ENCODE measurements around the gene EXOSC1. TPM values are rescaled to one million over a fixed set of nuclear protein-coding genes. Genes with fewer than 3 reads are reported as not detected.
A peak's percentile ranks its signal among the peaks of the same experiment; 100 is the strongest.

EXOSC1 gene
- total and polyA plus RNA-seq, 2 of the 13 experiments (the other 11 are each of a cell fraction or from before 2014, with no cell fraction given), result 36.3 to 39.9 TPM

- TF ChIP-seq ZNF331 (CRISPR knock-in tag; IDR thresholded peaks at IDR 0.05) (peak; percentile 43; the same call in 1 of the 2 replicates), DMAP1 (CRISPR knock-in tag; IDR thresholded peaks at IDR 0.05) (peak; percentile 67; the same call in 1 of the 2 replicates), SALL1 (CRISPR knock-in tag; IDR thresholded peaks at IDR 0.05) (peak; percentile 79), GPN1 (CRISPR knock-in tag; IDR thresholded peaks at IDR 0.05; ENCODE audit: borderline replicate concordance) (no peak), SP1 (IDR thresholded peaks at IDR 0.05) (no peak), SP1 (CRISPR knock-in tag; IDR thresholded peaks at IDR 0.05) (peak; percentile 65; the same call in 1 of the 2 replicates), ATAD3A (CRISPR knock-in tag; IDR thresholded peaks at IDR 0.05) (no peak), GTF2F1 (IDR thresholded peaks at IDR 0.05; ENCODE audit: low read length) (no peak), HCFC1 (IDR thresholded peaks at IDR 0.05; ENCODE audit: low read depth, low read length) (peak; percentile 29), SNAI1 (CRISPR knock-in tag; IDR thresholded peaks at IDR 0.05; ENCODE audit: borderline replicate concordance) (0 out of 2 replicates have a peak, but pooled peaks have one; percentile 77), HDAC2 (CRISPR knock-in tag; IDR thresholded peaks at IDR 0.05) (no peak), SOX5 (CRISPR knock-in tag; IDR thresholded peaks at IDR 0.05; ENCODE audit: borderline replicate concordance) (peak; percentile 42; the same call in 1 of the 2 replicates), ZNF614 (CRISPR knock-in tag; IDR thresholded peaks at IDR 0.05; ENCODE audit: borderline replicate concordance) (peak; percentile 82), ZNF317 (CRISPR knock-in tag; IDR thresholded peaks at IDR 0.05) (no peak), TARDBP (CRISPR knock-in tag; IDR thresholded peaks at IDR 0.05) (peak; percentile 45; the same call in 1 of the 2 replicates), TMF1 (CRISPR knock-in tag; IDR thresholded peaks at IDR 0.05; ENCODE audit: low read depth) (no peak), XRCC5 (optimal IDR thresholded peaks at IDR 0.05; ENCODE audit: low read length) (peak; percentile 61), NCOA1 (CRISPR knock-in tag; IDR thresholded peaks at IDR 0.05) (0 out of 2 replicates have a peak, but pooled peaks have one; percentile 57), WIZ (CRISPR knock-in tag; IDR thresholded peaks at IDR 0.05) (0 out of 2 replicates have a peak, but pooled peaks have one; percentile 48), NONO (IDR thresholded peaks at IDR 0.05) (no peak), NONO (CRISPR knock-in tag; conservative IDR thresholded peaks at IDR 0.05) (peak; percentile 43), SPEN (CRISPR knock-in tag; IDR thresholded peaks at IDR 0.05; ENCODE audit: low read depth) (peak; percentile 77; the same call in 1 of the 2 replicates), SAP130 (CRISPR knock-in tag; IDR thresholded peaks at IDR 0.05; ENCODE audit: low read depth) (peak; percentile 76), MTF1 (CRISPR knock-in tag; IDR thresholded peaks at IDR 0.05) (no peak), TAF1 (CRISPR knock-in tag; IDR thresholded peaks at IDR 0.05) (peak; percentile 91)
- TF ChIP-seq, protein P1, sequence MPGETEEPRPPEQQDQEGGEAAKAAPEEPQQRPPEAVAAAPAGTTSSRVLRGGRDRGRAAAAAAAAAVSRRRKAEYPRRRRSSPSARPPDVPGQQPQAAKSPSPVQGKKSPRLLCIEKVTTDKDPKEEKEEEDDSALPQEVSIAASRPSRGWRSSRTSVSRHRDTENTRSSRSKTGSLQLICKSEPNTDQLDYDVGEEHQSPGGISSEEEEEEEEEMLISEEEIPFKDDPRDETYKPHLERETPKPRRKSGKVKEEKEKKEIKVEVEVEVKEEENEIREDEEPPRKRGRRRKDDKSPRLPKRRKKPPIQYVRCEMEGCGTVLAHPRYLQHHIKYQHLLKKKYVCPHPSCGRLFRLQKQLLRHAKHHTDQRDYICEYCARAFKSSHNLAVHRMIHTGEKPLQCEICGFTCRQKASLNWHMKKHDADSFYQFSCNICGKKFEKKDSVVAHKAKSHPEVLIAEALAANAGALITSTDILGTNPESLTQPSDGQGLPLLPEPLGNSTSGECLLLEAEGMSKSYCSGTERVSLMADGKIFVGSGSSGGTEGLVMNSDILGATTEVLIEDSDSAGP (CRISPR knock-in tag; IDR thresholded peaks at IDR 0.05; ENCODE audit: borderline replicate concordance), result peak; percentile 84
- TF ChIP-seq, protein P2, sequence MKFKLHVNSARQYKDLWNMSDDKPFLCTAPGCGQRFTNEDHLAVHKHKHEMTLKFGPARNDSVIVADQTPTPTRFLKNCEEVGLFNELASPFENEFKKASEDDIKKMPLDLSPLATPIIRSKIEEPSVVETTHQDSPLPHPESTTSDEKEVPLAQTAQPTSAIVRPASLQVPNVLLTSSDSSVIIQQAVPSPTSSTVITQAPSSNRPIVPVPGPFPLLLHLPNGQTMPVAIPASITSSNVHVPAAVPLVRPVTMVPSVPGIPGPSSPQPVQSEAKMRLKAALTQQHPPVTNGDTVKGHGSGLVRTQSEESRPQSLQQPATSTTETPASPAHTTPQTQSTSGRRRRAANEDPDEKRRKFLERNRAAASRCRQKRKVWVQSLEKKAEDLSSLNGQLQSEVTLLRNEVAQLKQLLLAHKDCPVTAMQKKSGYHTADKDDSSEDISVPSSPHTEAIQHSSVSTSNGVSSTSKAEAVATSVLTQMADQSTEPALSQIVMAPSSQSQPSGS (CRISPR knock-in tag; IDR thresholded peaks at IDR 0.05), result peak; percentile 63; the same call in 1 of the 2 replicates
- TF ChIP-seq, protein P3, sequence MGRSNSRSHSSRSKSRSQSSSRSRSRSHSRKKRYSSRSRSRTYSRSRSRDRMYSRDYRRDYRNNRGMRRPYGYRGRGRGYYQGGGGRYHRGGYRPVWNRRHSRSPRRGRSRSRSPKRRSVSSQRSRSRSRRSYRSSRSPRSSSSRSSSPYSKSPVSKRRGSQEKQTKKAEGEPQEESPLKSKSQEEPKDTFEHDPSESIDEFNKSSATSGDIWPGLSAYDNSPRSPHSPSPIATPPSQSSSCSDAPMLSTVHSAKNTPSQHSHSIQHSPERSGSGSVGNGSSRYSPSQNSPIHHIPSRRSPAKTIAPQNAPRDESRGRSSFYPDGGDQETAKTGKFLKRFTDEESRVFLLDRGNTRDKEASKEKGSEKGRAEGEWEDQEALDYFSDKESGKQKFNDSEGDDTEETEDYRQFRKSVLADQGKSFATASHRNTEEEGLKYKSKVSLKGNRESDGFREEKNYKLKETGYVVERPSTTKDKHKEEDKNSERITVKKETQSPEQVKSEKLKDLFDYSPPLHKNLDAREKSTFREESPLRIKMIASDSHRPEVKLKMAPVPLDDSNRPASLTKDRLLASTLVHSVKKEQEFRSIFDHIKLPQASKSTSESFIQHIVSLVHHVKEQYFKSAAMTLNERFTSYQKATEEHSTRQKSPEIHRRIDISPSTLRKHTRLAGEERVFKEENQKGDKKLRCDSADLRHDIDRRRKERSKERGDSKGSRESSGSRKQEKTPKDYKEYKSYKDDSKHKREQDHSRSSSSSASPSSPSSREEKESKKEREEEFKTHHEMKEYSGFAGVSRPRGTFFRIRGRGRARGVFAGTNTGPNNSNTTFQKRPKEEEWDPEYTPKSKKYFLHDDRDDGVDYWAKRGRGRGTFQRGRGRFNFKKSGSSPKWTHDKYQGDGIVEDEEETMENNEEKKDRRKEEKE (IDR thresholded peaks at IDR 0.05), result no peak
Measured at GRCh38 chr10:97425964-97426775, 19.6 kb downstream of the EXOSC1 start, which contains the start of gene PGAM1 (continued).

Data from HepG2 (cell line).